ENCODE results near the gene TUBG1.

DNA sequence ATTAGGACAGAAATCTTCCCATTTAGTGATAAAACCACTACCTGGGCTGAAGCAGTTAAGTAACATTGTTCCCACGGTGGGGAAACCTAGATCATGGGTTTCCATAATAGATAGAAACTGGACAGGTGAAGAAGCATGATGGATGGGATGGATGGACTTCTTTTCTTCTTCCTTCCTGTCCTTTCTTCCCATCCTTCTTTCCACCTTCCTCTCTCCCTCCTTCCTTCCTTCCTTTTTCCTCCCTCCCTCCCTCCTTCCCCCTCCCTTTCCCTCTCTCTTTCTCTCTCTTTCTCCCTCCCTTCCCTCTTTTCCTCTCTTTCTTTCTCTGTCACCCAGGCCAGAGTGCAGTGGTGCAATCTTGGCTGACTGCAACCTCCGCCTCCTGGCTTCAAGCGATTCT, 35.0 kb upstream of the TUBG1 start:
- no peak for TF ChIP-seq EZH2 (IDR thresholded peaks at IDR 0.05)
- TF ChIP-seq POLR2AphosphoS5 (IDR thresholded peaks at IDR 0.05; ENCODE audit: borderline replicate concordance, low read depth, low read length) = no peak
- no peak for TF ChIP-seq FOXP2 (optimal IDR thresholded peaks at IDR 0.05; ENCODE audit: control extremely low read depth, extremely low read length, insufficient read depth)
